GM18870 (cell line): Measurements from ENCODE around the gene SPATA9.

Source experiments
- ATAC-seq: cut with Tn5 transposase; IDR thresholded peaks from one replicate; pipeline ENCODE4 v1.9.1; 2021; ENCODE audit warnings: moderate library complexity; ENCODE audit not compliant: unreplicated experiment

Gene SPATA9, protein sequence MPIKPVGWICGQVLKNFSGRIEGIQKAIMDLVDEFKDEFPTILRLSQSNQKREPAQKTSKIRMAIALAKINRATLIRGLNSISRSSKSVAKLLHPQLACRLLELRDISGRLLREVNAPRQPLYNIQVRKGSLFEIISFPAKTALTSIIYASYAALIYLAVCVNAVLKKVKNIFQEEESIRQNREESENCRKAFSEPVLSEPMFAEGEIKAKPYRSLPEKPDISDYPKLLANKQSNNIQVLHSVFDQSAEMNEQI

DNA sequence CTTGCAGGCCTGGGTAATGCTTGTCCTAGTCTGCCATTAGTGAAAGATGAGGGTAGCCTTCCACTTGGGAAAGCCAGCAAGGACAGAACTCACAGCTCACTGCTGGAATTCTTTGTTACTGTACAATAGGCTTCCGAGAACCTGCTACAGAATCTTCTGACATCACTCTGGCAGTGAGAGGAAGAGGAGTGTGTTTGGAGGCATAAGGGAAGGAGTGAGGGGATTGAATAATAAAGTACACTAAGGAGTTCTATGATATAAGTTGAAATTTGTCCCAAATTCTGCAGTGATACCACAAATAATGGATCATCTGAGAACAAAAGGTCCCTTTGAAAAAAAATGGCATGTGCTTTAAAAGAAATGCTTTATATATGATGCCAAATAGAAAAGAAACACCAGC is at the start of gene SPATA9:
SPATA9 (minus strand) TSS at position 101 of the 400 bp plus-strand sequence. CDS start 137 bp downstream, outside the sequence.
- ATAC-seq, result no peak

DNA sequence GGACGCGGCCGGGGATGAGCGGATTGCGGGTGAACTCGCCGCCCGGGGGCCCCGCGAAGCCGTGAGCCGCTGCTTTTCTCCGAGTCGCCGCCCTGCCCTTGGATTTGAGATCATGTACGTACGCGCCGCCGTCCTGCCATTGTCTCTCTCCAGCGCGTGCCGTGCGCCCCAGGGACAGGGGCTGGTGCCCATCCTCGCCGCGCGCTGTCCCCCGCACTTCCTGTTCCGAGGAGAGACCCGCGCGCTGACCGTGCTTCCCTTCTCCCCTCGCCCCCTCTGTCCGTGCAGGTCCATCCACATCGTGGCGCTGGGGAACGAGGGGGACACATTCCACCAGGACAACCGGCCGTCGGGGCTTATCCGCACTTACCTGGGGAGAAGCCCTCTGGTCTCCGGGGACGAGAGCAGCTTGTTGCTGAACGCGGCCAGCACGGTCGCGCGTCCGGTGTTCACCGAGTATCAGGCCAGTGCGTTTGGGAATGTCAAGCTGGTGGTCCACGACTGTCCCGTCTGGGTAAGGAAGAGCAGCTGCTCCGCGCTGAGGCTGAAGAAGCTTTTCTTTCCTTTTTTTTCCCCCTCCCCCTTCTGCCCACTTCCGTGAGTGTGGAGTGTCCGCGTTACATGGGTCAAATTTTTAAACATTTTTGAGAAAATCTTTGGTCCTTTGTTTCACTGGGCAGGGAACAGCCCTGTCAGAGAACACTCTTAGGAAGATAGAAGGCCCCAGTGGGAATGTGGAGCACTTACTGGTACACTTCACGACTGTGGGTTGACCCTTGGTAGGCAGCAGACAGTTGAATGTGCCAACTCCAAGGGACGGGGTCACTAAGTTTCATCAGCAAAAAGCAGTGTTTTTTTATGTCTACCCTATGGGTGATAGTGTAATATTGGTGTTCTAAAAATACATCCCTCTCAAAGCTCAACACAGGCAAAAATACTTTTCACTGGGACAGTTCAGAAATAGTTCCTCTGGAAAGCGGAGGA is 49.1 kb upstream of the SPATA9 start:
- ATAC-seq, result no peak

DNA sequence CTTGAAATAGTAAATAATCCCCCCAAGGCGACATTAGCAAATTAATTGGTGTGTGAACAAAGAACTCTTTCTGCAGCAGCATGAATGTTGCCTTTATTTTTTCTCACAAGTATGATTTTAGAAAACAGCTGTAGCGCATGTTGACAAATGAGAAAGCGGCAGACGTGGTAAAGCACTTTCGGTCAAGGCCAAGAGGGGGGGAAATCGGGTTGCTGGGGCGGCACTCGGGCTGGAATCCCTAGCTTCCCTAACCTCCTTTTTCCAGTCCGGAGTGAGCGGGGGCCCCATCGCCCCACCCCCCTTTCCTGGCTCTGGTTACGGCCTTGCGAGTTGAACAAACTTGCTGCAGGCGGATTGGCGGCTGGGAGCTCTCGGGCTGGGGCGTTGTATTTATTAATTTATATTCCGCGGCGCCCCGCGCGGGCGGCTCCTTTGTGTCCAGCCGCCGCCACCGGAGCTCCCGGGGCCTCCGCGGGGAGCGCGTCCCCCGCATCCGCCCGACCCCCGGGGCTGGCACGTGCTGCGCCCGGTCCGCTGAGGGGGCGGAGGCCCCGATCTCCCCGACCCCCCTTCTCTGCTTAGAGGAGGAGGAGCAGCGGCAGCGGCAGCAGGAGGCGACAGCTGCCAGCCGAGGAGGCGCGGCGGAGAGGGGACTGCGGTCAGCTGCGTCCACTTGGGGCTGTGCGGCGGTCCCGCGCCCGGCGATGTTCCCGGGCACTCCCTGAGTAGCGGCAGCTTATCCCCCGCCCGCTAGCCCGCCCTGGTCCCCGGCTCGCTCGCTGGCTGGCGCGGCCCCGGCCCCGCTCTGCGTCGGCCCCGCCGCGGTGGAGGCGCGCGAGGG is 48.2 kb upstream of the SPATA9 start, which contains the start of gene RHOBTB3:
RHOBTB3 (plus strand) TSS at position 607 of the 841 bp plus-strand sequence. CDS start 347 bp downstream, outside the sequence.
- ATAC-seq, result no peak

DNA sequence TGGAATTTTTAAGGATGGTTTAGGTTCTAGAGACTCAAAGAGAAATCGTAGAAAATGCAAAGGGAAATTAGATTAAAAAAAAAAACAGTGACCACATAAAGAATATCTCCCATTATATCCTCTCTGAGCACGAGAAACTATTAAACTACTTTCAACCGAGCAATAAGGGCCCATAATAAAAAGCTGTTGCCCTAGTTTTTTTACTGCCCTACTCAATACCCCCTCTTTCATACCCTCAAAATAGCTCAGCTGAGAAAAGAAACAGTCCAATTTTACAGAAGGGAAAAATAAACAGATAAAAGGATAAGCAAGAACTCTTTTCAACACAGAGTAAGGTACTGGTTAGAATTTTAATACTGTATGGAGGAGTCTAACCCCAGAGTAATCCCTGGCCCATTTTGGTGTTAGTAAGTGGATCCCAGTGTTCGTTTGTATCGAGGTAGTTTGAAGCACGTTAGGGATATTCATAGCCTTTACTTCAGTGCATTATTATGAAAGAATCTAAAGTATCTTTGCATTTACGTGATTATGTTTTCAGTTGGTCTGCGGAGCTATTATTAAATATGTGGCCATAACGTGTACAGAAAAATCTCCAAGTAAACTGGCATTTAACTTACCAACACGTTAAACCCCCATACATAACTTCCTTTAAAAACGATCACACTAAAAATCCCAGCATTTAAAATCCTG is 47.4 kb upstream of the SPATA9 start:
- ATAC-seq, result no peak

DNA sequence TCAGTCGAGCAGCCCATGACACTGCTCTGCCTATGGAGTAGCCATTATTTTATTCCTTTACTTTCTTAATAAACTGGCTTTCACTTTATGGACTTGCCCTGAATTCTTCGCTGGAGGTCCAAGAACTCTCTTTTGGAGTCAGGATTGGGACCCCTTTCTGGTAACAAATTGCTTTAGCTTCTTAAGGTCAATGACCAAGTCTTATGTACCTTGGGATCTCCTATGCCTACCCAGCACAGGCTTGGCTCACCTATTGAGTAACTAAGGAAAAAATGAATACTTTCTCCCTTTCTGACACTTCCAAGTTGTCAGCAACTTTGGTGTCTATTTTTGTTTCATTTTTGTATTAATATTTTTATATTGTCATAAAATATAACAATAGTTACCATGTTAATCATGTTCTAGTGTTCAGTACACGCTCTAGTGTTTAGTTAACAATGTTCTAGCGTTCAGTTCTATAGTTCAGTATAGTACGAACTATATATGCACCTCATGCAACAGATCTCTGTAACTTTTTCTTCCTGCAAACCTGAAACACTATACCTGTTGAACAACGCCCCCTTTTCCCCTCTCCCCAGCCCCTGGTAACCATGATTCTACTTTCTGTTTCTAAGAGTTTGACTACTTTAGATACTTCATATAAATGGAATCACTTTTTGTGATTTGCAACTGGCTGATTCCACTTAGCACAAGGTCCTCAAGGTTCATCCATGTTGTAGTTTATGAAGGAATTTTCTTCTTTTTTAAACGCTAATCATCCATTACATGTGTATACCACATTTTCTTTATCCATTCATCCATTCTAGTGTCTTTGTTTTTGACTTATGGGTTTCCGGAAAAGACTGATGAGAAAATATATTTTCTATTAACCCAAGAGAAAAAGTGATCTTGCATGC is 46.6 kb upstream of the SPATA9 start:
- no peak for ATAC-seq

DNA sequence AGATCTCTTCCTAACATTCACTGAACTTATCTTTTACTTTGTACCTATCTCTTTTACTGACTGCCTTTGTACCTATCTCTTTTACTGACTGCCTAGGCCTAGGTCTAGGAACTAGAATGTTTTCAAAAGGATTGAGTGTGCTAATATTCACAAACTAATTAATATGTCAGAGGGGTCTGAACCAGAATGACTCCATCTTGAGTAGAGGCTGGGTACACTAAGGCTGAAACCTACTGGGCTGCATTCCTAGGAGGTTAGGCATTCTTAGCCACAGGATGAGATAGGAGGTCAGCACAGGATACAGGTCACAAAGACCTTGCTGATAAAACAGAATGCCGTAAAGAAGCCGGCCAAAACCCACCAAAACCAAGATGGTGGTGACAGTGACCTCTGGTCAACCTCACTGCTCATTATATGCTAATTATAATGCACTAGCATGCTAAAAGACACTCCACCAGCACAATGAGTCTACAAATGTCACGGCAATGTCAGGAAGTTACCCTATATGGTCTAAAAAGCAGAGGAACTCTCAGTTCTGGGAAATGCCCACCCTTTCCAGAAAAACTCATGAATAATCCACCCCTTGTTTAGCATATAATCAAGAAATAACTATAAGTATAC is 45.8 kb upstream of the SPATA9 start:
- ATAC-seq, result no peak

DNA sequence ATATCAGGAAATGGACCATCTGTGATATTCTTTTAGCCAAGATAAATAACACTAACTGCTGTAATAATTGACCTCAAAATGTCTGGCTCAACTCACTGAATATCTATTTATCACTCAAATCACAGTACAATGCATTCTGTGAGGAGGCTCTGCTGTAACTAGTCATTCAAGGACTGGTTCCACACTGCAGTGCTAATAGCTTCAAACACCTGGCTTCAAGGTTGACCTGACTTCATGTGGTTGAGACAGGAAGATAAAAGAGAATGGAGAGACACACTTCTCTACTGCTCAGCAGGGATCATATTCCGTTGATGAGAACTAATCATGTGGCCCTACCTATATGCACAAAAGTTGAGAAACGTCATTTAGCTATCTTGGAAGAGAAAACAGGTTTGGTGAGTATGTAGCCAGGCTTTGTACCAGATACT is 45.0 kb upstream of the SPATA9 start:
- ATAC-seq, result no peak

DNA sequence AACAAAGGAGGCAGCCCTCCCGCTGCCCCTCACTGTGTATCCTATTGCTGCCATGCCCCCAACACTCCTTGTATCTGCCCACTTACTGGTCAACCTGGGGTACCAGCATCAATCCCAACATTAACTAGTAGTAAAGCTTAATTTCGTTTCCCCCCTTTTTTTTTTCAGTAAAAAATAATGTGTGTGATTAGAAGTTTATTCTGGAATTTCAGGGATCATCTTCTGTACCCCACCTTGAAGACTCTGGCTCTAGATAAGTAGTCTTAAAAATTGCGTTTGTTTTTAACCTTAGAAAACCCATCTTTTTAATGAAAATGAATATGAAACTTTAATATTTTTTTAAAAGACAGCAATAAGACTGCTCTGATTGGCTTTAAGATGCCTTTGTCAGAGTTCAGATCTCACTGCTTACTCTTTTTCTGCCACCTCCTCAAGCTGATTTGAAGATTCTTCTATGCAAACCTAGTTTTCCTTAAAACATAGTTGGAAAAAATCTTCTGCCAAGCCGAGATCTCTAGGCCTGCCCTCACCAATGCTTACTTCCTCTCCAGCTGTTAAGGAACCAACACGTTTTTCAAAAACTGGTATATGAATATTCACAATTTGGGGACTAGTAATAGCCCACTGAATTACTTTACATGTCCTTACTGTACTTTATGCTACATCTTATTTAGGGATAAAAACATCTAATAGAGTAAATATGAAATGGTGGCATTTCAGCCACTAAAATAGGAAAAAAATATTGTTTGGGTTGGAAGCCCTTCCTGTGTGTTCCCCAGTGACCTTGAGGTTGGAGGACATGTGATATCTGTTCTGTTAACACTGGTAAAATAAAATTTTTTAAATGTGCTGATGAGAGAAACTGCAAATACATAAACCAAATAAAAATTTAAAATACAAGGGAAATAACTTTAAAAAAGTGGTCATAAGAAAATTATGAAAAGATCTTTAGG is 44.3 kb upstream of the SPATA9 start:
- ATAC-seq, result no peak

DNA sequence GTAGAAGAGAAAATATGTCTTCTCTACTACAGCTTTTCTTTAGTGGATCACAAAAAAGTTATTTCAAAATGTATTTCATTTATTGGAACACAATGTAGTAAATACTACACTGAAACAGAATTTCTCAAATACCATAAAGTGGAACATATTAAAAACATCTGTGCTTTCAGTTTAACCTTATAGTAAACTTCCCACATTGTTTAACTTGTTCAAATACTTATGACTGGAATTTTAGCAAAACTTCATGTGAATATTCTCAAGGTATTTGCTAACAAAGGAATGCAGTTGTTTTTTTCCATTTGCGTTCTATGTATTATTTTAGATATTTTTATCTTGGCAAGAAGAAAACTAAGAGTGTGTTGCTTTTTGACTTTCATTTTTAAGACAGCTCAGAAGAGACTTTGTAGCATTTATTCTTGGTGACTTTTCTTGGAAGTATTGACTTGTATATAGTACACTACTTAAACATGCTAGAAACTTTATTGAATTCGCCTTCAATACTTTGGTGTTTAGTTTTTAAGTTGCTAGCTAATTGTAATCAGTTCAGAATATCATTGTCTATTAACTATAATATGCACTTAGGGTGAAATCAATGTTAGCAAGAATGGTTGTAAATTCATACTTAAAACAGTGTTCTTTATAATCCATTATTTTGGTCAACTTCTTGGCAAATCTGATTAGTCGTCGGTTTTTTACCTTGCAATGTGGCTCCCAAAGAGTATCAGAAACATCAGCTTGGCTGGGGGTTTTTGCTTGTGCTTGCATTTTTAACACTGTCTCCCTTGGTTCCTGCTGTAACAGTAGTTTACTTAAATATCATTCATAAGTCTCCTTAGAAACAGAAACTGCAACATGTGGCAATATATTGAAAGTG is 43.4 kb upstream of the SPATA9 start:
- peak; percentile 37 for ATAC-seq

DNA sequence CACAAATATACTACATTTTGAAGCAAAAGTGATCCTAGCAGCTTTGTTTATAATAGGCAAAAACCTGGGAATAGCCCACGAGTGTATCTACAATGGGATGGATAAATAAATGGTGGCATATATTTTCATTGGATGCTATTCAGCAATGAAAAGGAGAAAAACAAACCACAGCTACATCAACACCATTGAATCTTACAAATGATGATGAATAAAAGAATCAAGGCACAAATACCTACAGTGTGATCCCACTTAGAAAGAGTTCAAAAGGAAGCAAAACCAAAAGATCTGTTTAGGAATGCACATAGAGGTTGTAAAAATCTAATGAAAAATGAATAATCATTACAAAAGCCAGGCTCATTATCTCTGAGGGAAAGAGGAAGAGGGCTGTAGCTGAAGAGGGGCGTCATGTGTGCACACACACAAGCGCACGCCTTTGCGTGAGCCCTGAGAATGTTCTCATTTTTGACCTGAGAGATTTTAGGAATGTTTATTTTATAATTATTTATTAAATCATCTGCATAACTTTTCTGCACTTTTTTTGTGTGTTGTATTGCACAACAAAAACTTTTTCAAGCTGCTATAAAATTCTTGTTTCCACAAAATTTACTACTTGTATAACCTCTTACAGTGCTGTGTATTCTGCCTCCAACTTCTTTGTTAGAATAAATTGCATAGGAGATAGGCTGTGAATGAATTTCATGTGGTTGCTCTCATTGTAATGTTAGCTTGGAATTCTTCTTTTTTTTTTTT is 42.5 kb upstream of the SPATA9 start:
- ATAC-seq, result no peak

DNA sequence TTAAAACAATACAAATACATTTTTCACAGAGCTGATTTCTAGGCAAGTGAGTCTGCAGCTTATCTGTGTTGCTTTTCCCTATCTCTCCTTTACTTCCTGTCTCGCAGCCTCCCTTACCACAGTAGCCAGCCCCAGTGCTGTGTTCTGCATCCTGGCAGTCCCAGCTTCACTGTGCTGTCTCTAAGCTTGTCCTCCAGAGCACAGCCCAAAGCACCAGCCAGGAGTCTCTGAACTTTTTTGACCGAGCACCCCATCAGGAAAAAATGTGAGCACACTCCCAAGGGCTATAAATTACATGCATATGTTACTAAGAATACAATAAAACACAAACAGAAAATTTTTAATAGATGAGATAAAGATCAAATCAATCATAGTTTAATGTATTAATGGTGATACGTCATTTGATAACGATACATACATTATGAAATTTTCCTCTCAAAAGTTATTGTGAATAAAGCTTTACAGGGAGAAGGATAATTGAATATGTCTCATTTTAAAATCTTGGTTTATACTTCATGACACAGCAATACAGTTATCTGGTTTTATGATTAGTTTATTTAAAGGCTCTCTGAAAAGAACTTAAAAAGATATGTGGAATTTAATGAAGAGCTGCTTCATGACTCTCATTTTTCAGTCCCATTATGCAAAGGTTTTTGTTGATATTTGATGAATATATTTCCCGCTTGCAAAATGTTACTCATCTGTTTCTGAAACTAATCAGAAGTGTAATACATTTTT is 41.0 kb upstream of the SPATA9 start:
- ATAC-seq, result no peak

DNA sequence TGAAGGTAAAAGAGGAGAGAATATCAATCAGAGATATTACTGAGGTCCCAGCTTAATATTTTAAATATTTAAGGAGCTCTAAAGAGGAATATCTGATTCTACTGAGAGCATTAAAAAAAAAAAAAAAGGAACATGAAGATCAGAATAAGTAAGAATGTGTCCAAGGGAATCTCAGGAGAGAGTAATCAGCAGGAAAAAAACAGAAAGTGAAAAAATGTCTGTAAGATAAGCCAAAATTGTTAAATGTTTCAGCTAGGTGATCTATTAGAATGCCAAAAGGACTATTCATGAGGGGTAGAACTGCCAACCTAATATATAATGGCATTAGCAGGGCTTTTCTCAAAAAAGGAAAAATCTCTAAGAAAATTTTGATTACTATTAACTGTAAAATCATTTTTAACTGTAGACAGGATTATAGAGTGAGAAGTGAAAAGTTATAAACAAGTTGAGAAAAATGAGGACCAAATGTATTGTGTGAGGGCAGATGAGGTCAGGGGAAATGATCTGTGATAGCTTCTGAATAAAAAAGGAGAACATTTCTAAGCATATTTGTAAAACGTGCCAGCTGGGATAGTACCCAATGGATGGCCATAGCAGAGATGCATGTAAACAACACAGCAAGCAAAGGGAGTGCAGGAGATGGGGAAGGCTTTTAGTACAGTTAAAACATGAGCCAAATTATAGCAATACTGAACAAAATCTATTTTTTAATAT is 38.9 kb upstream of the SPATA9 start:
- no peak for ATAC-seq

DNA sequence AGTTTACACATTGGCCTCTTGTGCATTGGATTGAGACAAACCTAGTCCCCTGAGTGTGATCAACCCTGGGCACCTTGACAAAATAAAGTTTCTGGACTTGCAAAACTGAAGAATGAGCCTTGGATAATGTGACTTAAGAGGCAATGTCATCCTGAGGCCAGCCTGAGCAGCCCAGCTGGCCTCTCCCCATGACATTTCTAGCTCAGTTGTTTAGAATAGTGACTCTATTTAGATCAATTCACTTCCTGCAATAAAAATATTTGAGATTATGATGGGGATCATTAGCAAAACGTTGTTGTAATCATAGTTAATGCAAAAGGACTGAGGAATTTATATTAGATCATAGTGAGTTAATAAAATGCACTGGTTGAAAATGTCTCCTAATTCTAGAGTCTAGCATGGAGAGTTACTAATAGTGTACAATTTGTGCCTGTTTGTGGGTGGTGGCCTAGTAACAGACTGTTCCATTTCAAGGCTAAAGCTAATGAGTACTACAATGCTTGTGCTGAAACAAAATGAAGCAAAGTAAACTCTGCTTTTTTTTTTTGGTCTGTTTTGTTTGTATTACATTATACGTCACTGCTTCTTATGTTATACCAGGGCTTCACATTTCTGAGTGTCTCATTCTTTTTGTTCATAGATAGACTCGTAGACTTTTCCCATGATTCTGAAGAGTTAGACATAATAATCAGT is 37.4 kb upstream of the SPATA9 start:
- no peak for ATAC-seq

DNA sequence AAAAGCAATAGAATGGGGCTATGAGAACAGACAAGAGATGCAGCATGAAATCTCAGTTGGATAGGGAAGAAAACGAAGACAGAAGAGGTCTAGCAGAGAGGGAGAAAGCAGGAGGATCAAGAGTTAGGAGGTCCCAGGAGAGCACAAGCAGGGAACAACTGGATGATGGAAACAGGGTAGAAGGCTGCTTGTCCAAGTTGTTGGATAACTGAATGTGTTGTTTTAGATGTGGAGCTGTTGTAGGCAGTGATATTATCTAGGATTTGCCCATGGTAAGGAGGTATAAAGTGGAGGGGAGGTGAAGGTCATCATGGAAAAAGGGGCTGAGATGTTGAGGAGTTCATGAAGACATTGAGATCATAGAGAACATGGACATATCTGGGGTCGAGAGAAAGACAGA is 35.9 kb upstream of the SPATA9 start:
- no peak for ATAC-seq
